Loucy (cell line): ENCODE results near the gene OSBPL1A.

ENCODE experiments used
- EZH2phosphoT487 ChIP-seq: fragments of 200-600 bp; IDR thresholded peaks from 2 replicates; pipeline ENCODE4 v1.6.1; 2018; ENCODE audit warnings: antibody characterized with exemption, mild to moderate bottlenecking, moderate library complexity, borderline replicate concordance
- TF ChIP-seq, protein P1 (sequence below): fragments of 200-600 bp; sonication (generic); conservative IDR thresholded peaks from 2 replicates; pipeline ENCODE4 v1.5.1; 2014; ENCODE audit warnings: mild to moderate bottlenecking, antibody characterized with exemption, low read length

DNA sequence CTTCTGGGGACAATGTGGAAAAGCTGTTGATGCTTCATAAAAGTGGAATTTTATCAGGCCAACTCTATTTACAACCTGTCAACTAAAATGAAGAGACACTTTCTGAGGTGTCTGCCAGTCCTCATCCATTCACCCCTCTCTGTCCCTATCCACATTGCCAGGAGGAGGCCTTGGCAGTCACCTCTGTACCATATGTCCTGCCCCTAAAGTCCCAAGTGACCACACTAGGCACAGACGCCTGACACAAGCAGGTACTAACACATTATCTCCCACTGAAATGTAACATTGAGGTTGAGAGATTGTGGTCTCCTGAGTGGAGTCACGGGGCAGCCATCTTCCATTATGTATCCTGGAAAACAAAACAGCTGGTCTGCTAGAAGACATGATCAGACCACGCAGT is 71.4 kb downstream of the OSBPL1A start:
- TF ChIP-seq, protein P1, sequence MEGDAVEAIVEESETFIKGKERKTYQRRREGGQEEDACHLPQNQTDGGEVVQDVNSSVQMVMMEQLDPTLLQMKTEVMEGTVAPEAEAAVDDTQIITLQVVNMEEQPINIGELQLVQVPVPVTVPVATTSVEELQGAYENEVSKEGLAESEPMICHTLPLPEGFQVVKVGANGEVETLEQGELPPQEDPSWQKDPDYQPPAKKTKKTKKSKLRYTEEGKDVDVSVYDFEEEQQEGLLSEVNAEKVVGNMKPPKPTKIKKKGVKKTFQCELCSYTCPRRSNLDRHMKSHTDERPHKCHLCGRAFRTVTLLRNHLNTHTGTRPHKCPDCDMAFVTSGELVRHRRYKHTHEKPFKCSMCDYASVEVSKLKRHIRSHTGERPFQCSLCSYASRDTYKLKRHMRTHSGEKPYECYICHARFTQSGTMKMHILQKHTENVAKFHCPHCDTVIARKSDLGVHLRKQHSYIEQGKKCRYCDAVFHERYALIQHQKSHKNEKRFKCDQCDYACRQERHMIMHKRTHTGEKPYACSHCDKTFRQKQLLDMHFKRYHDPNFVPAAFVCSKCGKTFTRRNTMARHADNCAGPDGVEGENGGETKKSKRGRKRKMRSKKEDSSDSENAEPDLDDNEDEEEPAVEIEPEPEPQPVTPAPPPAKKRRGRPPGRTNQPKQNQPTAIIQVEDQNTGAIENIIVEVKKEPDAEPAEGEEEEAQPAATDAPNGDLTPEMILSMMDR, result no peak
- no peak for TF ChIP-seq EZH2phosphoT487
